ENCODE data around the gene PLA2G2F. TPM values are rescaled to one million over a fixed set of nuclear protein-coding genes. Genes with fewer than 3 reads are reported as not detected.

Gene PLA2G2F
- total and polyA plus RNA-seq, 9 of the 15 experiments (the other 6 are each of a cell fraction or from before 2014, with no cell fraction given), result not detected

DNA sequence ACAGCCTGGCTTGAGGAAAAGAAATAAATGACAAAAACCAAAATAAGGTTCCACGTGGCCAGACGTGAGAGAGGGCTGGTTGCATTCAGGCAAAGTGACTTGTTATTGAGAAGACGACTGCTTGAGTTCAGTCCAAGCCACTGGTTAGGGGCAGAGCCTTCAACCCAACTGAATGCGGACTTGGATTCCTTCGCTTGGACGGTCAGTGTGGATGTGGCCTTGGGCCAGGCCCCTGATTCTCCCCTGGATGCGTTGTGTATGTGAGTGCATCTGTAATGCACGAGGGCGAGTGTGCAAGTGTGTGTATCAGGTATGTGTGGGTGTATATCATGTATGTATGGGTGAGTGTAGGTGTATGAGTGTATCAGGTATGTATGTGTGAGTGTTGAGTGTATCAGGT is 1.9 kb downstream of the PLA2G2F start:
- Histone ChIP-seq H3K4me2 (ENCODE audit: insufficient read depth, low read length) (no peak overlapping the region), H3K9me3 (replicated peaks; ENCODE audit: control insufficient read depth, insufficient read depth, low read depth, low read length) (no peaks in the 10 kb centered on the region), H3K9ac (ENCODE audit: insufficient read depth in 1 of 2, low read depth in 2 of 2, low read length in 2 of 2) (no peak overlapping the region), H3K79me2 (ENCODE audit: control insufficient read depth, insufficient read depth, low read length) (no peaks in the 10 kb centered on the region), H3K27me3 (ENCODE audit: control insufficient read depth in 2 of 2, insufficient read depth in 2 of 2, low read length in 2 of 2) (peaks cover 6 to 78% of the 10 kb centered on the region in 2 experiments; a peak in 4 of 5 replicates), H4K20me1 (replicated peaks; ENCODE audit: control insufficient read depth, insufficient read depth, low read length) (no peaks in the 10 kb centered on the region; the same call in 1 of the 2 replicates), H3K36me3 (ENCODE audit: control insufficient read depth, insufficient read depth, low read length) (no peaks in the 10 kb centered on the region), H3K4me3 (no peak overlapping the region), H3K4me1 (replicated peaks in 1 of 2; ENCODE audit: control insufficient read depth in 2 of 2, insufficient read depth in 2 of 2, low read length in 2 of 2) (no peaks in the 10 kb centered on the region), H3K27ac (ENCODE audit: extremely low read depth, low read depth, low read length) (no peak overlapping the region), H3K9me1 (ENCODE audit: control insufficient read depth, insufficient read depth, low read length) (no peaks in the 10 kb centered on the region), H2AFZ (ENCODE audit: low read depth, low read length) (no peak overlapping the region)
- 0% methylated on average over 9 of the region's 9 CpGs for WGBS (ENCODE audit: insufficient coverage, low coverage, missing lambda C conversion rate)
- CTCF ChIA-PET (ENCODE audit: low intra/inter-chr PET ratio), result no interaction called here
- TF ChIP-seq POLR2G (IDR thresholded peaks at IDR 0.05; ENCODE audit: low read depth, low read length), result no peak
- TF ChIP-seq, protein P1, sequence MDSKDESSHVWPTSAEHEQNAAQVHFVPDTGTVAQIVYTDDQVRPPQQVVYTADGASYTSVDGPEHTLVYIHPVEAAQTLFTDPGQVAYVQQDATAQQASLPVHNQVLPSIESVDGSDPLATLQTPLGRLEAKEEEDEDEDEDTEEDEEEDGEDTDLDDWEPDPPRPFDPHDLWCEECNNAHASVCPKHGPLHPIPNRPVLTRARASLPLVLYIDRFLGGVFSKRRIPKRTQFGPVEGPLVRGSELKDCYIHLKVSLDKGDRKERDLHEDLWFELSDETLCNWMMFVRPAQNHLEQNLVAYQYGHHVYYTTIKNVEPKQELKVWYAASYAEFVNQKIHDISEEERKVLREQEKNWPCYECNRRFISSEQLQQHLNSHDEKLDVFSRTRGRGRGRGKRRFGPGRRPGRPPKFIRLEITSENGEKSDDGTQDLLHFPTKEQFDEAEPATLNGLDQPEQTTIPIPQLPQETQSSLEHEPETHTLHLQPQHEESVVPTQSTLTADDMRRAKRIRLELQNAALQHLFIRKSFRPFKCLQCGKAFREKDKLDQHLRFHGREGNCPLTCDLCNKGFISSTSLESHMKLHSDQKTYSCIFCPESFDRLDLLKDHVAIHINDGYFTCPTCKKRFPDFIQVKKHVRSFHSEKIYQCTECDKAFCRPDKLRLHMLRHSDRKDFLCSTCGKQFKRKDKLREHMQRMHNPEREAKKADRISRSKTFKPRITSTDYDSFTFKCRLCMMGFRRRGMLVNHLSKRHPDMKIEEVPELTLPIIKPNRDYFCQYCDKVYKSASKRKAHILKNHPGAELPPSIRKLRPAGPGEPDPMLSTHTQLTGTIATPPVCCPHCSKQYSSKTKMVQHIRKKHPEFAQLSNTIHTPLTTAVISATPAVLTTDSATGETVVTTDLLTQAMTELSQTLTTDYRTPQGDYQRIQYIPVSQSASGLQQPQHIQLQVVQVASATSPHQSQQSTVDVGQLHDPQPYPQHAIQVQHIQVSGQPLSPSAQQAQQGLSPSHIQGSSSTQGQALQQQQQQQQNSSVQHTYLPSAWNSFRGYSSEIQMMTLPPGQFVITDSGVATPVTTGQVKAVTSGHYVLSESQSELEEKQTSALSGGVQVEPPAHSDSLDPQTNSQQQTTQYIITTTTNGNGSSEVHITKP (IDR thresholded peaks at IDR 0.05; ENCODE audit: partially characterized antibody), result no peak
- TF ChIP-seq, protein P2, sequence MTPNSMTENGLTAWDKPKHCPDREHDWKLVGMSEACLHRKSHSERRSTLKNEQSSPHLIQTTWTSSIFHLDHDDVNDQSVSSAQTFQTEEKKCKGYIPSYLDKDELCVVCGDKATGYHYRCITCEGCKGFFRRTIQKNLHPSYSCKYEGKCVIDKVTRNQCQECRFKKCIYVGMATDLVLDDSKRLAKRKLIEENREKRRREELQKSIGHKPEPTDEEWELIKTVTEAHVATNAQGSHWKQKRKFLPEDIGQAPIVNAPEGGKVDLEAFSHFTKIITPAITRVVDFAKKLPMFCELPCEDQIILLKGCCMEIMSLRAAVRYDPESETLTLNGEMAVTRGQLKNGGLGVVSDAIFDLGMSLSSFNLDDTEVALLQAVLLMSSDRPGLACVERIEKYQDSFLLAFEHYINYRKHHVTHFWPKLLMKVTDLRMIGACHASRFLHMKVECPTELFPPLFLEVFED (CRISPR knock-in tag; conservative IDR thresholded peaks at IDR 0.05), result 0 out of 2 replicates have a peak, but pooled peaks have one; percentile 24
- BruUV-seq (replicated peaks), result no TSS peak
- intact Hi-C loops (cut with micrococcal nuclease), result no loop called here
- no peak for ATAC-seq
- DNase-seq (ENCODE audit: extremely low read depth in 1 of 4, low spot score in 3 of 4), result no peak
- POLR2A ChIA-PET, result no interaction called here
- no peak for FAIRE-seq
- in situ Hi-C loops (cut with MboI), result no loop called here

Data from K562 (cell line).